HG03139 (cell line): Measurements from ENCODE around the gene SMAD1.
"Not testable (repeated sequence)": the region's sequence is repeated elsewhere in the genome, so short reads cannot be mapped to it uniquely, and the experiment has no call there.

ENCODE experiments used
- ATAC-seq: cut with Tn5 transposase; IDR thresholded peaks from one replicate; pipeline ENCODE4 v1.9.1; 2021; ENCODE audit not compliant: unreplicated experiment

SMAD1 gene

DNA sequence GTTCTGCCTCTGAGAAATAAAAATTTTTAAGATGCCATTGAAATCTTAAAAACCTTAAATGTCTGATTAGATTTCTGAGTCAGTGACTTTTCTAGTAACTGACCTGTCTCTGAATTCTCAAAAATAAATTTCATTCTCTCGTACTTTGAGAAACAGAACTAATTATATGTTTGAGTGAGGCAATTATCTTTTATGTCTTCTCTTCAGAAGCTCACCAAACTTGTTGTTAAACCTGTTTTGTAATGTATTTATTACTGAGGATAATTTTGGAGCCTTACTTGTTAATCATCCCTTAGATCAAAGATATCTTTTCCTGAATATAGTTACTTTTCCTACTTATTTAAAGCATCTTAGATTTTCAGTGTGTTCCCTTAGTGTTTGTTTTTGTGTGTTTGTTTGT is 73.0 kb downstream of the SMAD1 start:
- ATAC-seq: no peak

DNA sequence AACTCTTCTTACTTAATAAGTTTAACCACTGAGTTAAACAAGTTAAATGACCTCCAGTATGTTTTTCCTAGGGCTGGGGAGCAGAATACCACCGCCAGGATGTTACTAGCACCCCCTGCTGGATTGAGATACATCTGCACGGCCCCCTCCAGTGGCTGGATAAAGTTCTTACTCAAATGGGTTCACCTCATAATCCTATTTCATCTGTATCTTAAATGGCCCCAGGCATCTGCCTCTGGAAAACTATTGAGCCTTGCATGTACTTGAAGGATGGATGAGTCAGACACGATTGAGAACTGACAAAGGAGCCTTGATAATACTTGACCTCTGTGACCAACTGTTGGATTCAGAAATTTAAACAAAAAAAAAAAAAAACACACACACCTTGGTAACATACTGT is 76.1 kb downstream of the SMAD1 start:
- ATAC-seq: peak; percentile 81

- no peak for ATAC-seq
Measured at GRCh38 chr4:145563293-145563985, 81.8 kb downstream of the SMAD1 start.

DNA sequence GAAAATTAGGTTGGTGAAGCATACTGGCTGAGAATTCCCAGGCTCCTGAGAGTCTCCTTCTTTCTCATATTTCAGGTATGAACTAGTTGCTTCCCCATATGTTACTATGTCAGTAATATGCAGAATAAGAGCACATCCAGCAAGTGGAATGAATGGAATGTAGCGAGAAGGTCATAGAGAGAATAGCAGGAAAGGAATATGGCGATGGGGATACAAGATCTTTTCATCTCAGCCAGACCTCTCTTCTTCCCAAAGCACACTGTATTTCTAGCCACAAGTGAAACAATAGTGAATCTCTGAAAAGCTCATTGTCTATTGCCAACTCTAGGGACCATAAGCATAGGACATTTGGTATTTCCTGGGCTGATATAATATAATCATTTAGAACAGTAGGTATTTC is 82.9 kb downstream of the SMAD1 start:
- ATAC-seq: no peak

DNA sequence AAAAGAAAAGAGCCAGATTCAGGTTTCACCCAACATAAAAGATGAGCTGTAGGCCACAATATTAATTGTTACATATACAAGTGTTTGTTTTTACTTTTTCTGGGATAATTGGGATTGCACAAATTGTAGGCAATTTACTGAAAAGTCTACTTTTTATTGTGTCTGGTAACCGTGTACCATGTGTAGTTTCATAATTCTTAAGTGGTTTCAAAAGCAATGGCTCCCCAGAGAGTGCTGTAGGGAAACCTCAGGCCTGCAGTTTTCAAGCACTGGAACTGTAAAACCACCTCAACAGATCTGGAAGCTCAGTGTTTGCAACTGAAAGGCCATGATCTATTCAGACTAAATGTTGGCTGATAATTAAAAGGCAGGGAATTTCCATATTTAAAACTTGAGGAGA is 83.7 kb downstream of the SMAD1 start:
- ATAC-seq: no peak

DNA sequence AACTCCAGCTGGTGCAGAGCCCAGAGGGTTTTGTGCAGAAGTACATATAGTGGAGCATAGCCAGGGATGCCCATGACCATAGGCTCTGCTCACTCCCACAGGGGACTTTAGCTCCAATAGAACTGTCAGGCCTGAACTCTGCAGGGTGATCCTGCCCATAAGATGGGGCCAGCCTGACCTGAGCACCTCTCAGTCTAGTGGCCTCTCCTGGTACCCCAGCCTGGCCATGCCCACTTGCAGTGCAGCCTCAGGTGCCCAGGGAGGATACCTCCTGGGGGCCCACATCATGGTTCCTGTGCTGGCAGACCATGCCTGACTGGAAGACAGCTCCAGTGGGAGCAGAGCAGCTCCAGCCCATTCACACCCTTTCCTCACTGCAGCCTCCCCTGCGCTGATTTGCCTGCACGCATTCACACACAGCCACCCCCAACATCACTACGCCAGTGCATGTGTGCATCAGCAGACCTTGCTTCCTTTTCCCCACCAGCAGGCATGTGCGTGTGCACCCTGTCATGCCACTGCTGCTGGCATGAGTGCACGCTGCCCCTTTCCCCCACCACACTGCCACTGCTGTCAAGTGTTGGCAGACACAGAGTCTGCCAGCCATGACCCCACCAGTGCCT is 84.5 kb downstream of the SMAD1 start:
- no peak for ATAC-seq

DNA sequence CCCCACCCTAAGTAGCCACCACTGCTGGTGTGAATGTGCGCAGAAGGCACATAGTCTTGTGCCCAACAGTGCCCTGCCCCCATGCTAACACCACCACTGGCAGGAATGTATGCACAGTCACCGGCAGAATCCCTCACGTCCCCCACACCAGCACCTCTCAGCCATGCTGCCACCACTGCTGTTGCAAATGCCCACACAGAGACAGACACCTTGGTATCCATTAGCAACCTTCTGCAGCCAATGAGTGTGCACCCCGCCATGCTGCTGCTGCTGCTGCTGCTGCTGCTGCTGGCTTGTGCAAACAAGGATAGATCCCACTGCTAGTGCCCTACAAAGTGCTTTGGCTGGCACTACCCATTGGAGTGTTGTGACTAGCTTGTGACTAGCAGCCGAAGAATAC is 85.1 kb downstream of the SMAD1 start:
- ATAC-seq: no peak

DNA sequence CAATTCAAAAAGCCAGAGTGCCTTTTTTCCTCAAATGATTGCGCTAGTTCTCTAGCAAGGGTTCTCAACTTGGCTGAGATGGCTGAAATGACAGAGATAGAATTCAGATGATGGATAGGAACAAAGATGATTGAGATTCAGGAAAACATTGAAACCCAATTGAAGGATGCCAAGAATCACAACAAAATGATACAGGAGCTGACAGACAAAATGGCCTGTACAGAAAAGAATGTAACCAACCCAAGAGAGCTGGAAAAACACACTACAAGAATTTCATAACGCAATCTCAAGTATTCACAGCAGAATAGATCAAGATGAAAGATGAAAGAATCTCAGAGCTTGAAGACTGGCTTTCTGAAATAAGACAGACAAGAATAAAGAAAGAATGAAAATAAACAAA is 85.9 kb downstream of the SMAD1 start:
- no peak for ATAC-seq

DNA sequence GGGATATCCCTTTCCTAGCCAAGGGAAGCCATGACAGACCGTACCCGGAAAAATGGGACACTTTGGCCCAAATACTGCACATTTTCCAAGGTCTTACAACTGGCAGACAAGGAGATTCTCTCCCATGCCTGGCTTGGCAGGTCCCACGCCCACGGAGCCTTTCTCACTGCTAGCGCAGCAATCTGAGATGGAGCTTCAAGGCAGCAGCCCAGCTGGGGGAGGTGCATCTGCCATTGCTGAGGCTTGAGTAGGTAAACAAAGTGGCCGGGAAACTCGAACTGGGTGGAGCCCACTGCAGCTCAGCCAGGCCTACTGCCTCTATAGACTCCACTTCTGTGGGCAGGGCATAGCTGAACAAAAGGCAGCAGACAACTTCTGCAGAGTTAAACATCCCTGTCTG is 92.9 kb downstream of the SMAD1 start:
- ATAC-seq: not testable (repeated sequence)

GRCh38 chr4:145580906-145581305 is 99.3 kb downstream of the SMAD1 start:
- ATAC-seq: no peak

- no peak for ATAC-seq
Measured at GRCh38 chr4:145583191-145584055, 101.8 kb downstream of the SMAD1 start.

- ATAC-seq: no peak
Measured at GRCh38 chr4:145587088-145587754, 105.6 kb downstream of the SMAD1 start.

- ATAC-seq: not testable (repeated sequence)
Measured at GRCh38 chr4:145589381-145589780, 107.7 kb downstream of the SMAD1 start.

DNA sequence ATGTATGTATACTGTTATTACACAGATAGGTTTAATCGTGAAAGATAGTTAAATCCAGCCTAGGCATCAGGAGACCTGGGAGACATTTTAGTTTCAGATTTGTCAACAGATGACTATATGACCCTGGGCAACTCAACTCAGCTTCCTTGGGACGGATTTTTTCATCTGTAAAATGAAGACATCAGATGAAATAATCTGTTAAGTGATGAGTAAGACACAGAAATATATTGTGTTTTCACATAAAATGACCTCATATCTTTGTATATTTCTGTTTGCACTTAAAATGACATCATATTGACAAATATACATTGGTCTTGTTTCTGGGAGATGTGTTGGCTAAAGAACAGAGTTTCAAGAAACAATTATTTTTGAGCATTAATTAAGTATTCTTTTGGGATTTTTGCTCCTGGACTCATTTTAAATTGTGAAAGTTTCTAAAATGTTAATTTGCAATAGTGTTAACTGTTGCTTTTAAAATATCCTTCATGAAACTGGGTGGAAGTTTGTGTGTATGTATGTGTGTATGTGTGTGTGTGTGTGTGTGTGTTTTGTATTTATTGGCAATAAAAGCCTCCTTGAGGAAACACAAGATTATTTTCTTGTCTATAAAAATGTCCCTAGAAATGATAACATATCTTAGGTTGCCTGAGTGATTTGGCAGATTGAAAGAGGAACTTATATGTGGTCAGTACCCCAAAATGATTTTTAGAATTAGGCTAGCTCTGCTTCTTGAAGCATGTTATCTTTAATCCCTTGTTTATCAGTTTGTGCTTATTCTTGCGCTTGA is 108.5 kb downstream of the SMAD1 start:
- ATAC-seq: no peak

DNA sequence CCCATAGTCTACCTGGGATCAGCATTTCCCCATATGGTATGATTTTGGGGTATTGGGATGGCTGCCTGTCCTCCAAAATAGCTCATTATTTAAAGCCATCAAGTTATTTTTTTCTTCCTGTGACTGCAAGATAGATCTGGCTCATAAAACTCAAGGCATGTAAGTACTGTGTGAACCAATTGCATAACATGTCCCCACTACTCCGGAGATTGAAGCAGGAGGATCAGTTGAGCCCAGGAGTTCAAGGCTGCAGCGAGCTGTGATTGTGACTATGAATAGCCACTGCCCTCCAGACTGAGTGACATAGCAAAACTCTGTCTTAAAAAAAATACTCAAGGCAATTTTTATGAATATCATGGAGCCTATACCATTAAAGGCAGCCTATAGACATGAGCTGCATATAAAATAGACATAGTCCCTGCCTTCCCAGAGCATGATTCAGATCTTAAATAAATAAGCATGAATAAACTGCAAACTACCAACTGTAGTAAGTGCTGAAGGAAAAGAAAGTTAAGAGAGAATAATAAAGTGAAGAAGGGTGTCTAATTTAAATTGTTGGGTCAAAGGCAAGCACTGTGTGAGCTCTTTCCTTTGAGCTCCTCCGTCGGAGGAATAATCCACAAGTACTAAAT is 120.6 kb downstream of the SMAD1 start:
- ATAC-seq: no peak

DNA sequence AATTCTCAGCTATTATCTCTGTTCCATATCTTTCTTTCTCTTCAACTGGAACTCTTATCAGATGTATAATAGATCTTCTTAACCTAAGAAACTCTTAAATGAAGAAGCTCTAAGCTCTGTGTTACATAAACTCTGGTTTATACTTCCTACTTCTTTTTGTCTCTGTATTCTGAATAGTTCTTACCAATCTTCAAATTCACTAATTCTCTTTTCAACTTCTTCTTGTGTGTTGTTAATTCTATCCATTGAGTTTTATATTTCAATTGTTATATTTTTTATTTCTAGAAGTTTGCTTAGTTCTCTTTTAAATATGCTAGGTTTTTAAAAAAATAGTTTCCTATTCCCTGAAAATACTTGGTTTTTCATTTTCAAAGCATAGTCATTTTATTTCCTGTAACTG is 124.3 kb downstream of the SMAD1 start:
- no peak for ATAC-seq
